HepG2 (cell line): Measurements from ENCODE around the gene TECTB. TPM values are rescaled to one million over a fixed set of nuclear protein-coding genes. Genes with fewer than 3 reads are reported as not detected.

Source experiments
- ATF4 ChIP-seq, 2 experiments: fragments of 450-650 bp in 1 of 2; sonication (generic) in 1 of 2; formaldehyde crosslinking; IDR thresholded peaks; 2 replicates each; pipeline versions ENCODE4 v1.5.0 to v1.8.0; 2020 to 2022; ENCODE audit warnings: mild to moderate bottlenecking in 1 of 2, missing genetic modification reagents in 1 of 2
- FOXA3 ChIP-seq: IDR thresholded peaks from 2 replicates; pipeline ENCODE4 v1.6.1; 2016; ENCODE audit warnings: missing genetic modification reagents, missing compliant biosample characterization
- HDAC2 ChIP-seq: sonication (generic); formaldehyde crosslinking; IDR thresholded peaks from 2 replicates; pipeline ENCODE4 v1.4.0; 2020; ENCODE audit warnings: missing genetic modification reagents
- HIVEP1 ChIP-seq: sonication (generic); formaldehyde crosslinking; IDR thresholded peaks from 2 replicates; pipeline ENCODE4 v1.4.0; 2020; ENCODE audit warnings: mild to moderate bottlenecking, missing genetic modification reagents
- KDM1A ChIP-seq: IDR thresholded peaks from 2 replicates; pipeline ENCODE4 v1.6.1; 2016; ENCODE audit warnings: missing compliant biosample characterization
- MTF1 ChIP-seq: sonication (generic); formaldehyde crosslinking; IDR thresholded peaks from 2 replicates; pipeline ENCODE4 v1.5.0; 2020; ENCODE audit warnings: missing genetic modification reagents
- NR3C1 ChIP-seq: sonication (generic); formaldehyde crosslinking; IDR thresholded peaks from 2 replicates; pipeline ENCODE4 v1.4.0; 2020; ENCODE audit warnings: missing genetic modification reagents
- PAWR ChIP-seq: sonication (generic); formaldehyde crosslinking; IDR thresholded peaks from 2 replicates; pipeline ENCODE4 v1.4.0; 2020; ENCODE audit warnings: missing genetic modification reagents, mild to moderate bottlenecking, borderline replicate concordance
- RBM22 ChIP-seq: fragments of 200-400 bp; formaldehyde crosslinking; optimal IDR thresholded peaks from 2 replicates; pipeline ENCODE3; 2017; ENCODE audit warnings: mild to moderate bottlenecking, low read length, moderate library complexity
- RCOR2 ChIP-seq: IDR thresholded peaks from 2 replicates; pipeline ENCODE4 v1.6.1; 2016; ENCODE audit warnings: missing biosample characterization, missing genetic modification reagents
- REPIN1 ChIP-seq: sonication (generic); formaldehyde crosslinking; IDR thresholded peaks from 2 replicates; pipeline ENCODE4 v1.8.0; 2022; ENCODE audit warnings: missing genetic modification reagents, low read depth, mild to moderate bottlenecking, borderline replicate concordance
- SALL1 ChIP-seq: sonication (generic); formaldehyde crosslinking; IDR thresholded peaks from 2 replicates; pipeline ENCODE4 v1.8.0; 2022; ENCODE audit warnings: mild to moderate bottlenecking, missing genetic modification reagents
- TCF7 ChIP-seq: sonication (generic); IDR thresholded peaks from 2 replicates; pipeline ENCODE4 v1.6.1; 2016; ENCODE audit warnings: antibody characterized with exemption, low read depth
- ZC3H4 ChIP-seq: sonication (generic); formaldehyde crosslinking; IDR thresholded peaks from 2 replicates; pipeline ENCODE4 v1.4.0; 2020; ENCODE audit warnings: missing genetic modification reagents, borderline replicate concordance
- ZFY ChIP-seq: sonication (generic); formaldehyde crosslinking; IDR thresholded peaks from 2 replicates; pipeline ENCODE4 v1.4.0; 2020; ENCODE audit warnings: missing genetic modification reagents
- ZNF12 ChIP-seq: sonication (generic); formaldehyde crosslinking; IDR thresholded peaks from 2 replicates; pipeline ENCODE4 v1.5.0; 2020; ENCODE audit warnings: missing genetic modification reagents
- ZNF331 ChIP-seq: sonication (generic); formaldehyde crosslinking; IDR thresholded peaks from 2 replicates; pipeline ENCODE4 v1.4.0; 2020; ENCODE audit warnings: missing genetic modification reagents
- ZNF350 ChIP-seq: sonication (generic); formaldehyde crosslinking; IDR thresholded peaks from 2 replicates; pipeline ENCODE4 v1.4.0; 2020; ENCODE audit warnings: mild to moderate bottlenecking, low read depth, missing genetic modification reagents, borderline replicate concordance
- ZNF687 ChIP-seq: sonication (generic); formaldehyde crosslinking; IDR thresholded peaks from 2 replicates; pipeline ENCODE4 v1.5.1; 2020; ENCODE audit warnings: mild to moderate bottlenecking, missing genetic modification reagents, moderate library complexity
- ZNF747 ChIP-seq: sonication (generic); formaldehyde crosslinking; IDR thresholded peaks from 2 replicates; pipeline ENCODE4 v1.8.1; 2023; ENCODE audit warnings: missing genetic modification reagents, mild to moderate bottlenecking, borderline replicate concordance
- ZNF766 ChIP-seq: sonication (generic); formaldehyde crosslinking; IDR thresholded peaks from 2 replicates; pipeline ENCODE4 v1.5.0; 2020; ENCODE audit warnings: missing genetic modification reagents, borderline replicate concordance
- ZSCAN31 ChIP-seq: sonication (generic); formaldehyde crosslinking; IDR thresholded peaks from 2 replicates; pipeline ENCODE4 v1.5.0; 2020; ENCODE audit warnings: low read depth, mild to moderate bottlenecking, missing genetic modification reagents
- polyA plus RNA-seq, 8 experiments: library from polyadenylated mRNA; depleted of rRNA in 3 of 8; stranded (reverse) in 7 of 8; unstranded in 1 of 8; fragments of >200 nt; fragmentation: Illumina TruSeq in 4 of 8; extraction: Trizol in 4 of 8; gene quantifications; 2 replicates each; pipeline versions ENCODE4 v1.2.1 to v1.2.3, GENCODE V29; 2011 to 2016; ENCODE audit warnings: low read depth in 4 of 8, missing spikeins in 1 of 8, mixed read lengths in 1 of 8; ENCODE audit not compliant: insufficient read depth in 1 of 8
- total RNA-seq, 5 experiments: library from RNA; depleted of rRNA; stranded (reverse); fragments of >200 nt; fragmentation: Illumina TruSeq; extraction: Trizol; gene quantifications; 2 replicates each; pipeline ENCODE4 v1.2.3, GENCODE V29; 2016; ENCODE audit warnings: low read depth in 1 of 5
- TF ChIP-seq, protein P1 (sequence below): IDR thresholded peaks from 2 replicates; pipeline ENCODE4 v1.6.1; 2012; ENCODE audit warnings: inconsistent platforms
- TF ChIP-seq, protein P2 (sequence below): sonication (generic); formaldehyde crosslinking; IDR thresholded peaks from 2 replicates; pipeline ENCODE4; 2020; ENCODE audit warnings: missing genetic modification reagents, mild to moderate bottlenecking, borderline replicate concordance

The TECTB gene
- total and polyA plus RNA-seq, 2 of the 13 experiments (the other 11 are each of a cell fraction or from before 2014, with no cell fraction given), result 0.78 to 1.8 TPM

- TF ChIP-seq ZNF687 (CRISPR knock-in tag) (peak; percentile 61), ZSCAN31 (CRISPR knock-in tag) (0 out of 2 replicates have a peak, but pooled peaks have one; percentile 20), ZNF766 (CRISPR knock-in tag) (no peak), HIVEP1 (CRISPR knock-in tag) (no peak), ZFY (CRISPR knock-in tag) (peak; percentile 63), ZNF747 (0 out of 2 replicates have a peak, but pooled peaks have one; percentile 37), RBM22 (peak; percentile 75), ATF4 (CRISPR knock-in tag; IDR thresholded peaks at IDR 0.05) (0 out of 4 replicates have a peak, but pooled peaks of 1 of the 2 experiments have one; percentile 27), ZNF12 (CRISPR knock-in tag) (0 out of 2 replicates have a peak, but pooled peaks have one; percentile 15), ZC3H4 (CRISPR knock-in tag) (peak; percentile 86; the same call in 1 of the 2 replicates), HDAC2 (CRISPR knock-in tag) (0 out of 2 replicates have a peak, but pooled peaks have one; percentile 5), REPIN1 (CRISPR knock-in tag) (0 out of 2 replicates have a peak, but pooled peaks have one; percentile 48), ZNF331 (CRISPR knock-in tag) (0 out of 2 replicates have a peak, but pooled peaks have one; percentile 23), FOXA3 (CRISPR knock-in tag) (0 out of 2 replicates have a peak, but pooled peaks have one; percentile 6), TCF7 (peak; percentile 40; the same call in 1 of the 2 replicates), RCOR2 (CRISPR knock-in tag) (no peak), NR3C1 (CRISPR knock-in tag) (no peak), ZNF350 (CRISPR knock-in tag) (peak; percentile 55; the same call in 1 of the 2 replicates), PAWR (no peak), SALL1 (CRISPR knock-in tag) (peak; percentile 32; the same call in 1 of the 2 replicates), MTF1 (CRISPR knock-in tag) (no peak), KDM1A (0 out of 2 replicates have a peak, but pooled peaks have one; percentile 17)
- TF ChIP-seq, protein P1, sequence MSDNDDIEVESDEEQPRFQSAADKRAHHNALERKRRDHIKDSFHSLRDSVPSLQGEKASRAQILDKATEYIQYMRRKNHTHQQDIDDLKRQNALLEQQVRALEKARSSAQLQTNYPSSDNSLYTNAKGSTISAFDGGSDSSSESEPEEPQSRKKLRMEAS, result 0 out of 2 replicates have a peak, but pooled peaks have one; percentile 29
- TF ChIP-seq, protein P2, sequence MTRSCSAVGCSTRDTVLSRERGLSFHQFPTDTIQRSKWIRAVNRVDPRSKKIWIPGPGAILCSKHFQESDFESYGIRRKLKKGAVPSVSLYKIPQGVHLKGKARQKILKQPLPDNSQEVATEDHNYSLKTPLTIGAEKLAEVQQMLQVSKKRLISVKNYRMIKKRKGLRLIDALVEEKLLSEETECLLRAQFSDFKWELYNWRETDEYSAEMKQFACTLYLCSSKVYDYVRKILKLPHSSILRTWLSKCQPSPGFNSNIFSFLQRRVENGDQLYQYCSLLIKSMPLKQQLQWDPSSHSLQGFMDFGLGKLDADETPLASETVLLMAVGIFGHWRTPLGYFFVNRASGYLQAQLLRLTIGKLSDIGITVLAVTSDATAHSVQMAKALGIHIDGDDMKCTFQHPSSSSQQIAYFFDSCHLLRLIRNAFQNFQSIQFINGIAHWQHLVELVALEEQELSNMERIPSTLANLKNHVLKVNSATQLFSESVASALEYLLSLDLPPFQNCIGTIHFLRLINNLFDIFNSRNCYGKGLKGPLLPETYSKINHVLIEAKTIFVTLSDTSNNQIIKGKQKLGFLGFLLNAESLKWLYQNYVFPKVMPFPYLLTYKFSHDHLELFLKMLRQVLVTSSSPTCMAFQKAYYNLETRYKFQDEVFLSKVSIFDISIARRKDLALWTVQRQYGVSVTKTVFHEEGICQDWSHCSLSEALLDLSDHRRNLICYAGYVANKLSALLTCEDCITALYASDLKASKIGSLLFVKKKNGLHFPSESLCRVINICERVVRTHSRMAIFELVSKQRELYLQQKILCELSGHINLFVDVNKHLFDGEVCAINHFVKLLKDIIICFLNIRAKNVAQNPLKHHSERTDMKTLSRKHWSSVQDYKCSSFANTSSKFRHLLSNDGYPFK (CRISPR knock-in tag), result no peak
These were observed 8.4 kb upstream of the TECTB start (continued) for GRCh38 chr10:112274831-112275230.
